Liver (tissue), 3 donors: Measurements from ENCODE around the gene RALGPS1.

ENCODE experiments used
- ATF3 ChIP-seq: IDR thresholded peaks from 2 replicates; pipeline ENCODE4 v1.6.1; 2016; ENCODE audit warnings: antibody characterized with exemption
- CTCF ChIP-seq: fragments of 150-350 bp; IDR thresholded peaks from 2 replicates; pipeline ENCODE4 v1.5.1; 2017; ENCODE audit warnings: improper control_type of control experiment, low read depth, low read length; ENCODE audit not compliant: missing input control
- EGR1 ChIP-seq, 2 donors: IDR thresholded peaks; 2 replicates each; pipeline ENCODE4 v1.6.1; 2016 to 2018; ENCODE audit warnings: antibody characterized with exemption in 2 of 2, low read depth in 2 of 2
- JUND ChIP-seq, 2 donors: IDR thresholded peaks; 2 replicates each; pipeline ENCODE4 v1.6.1; 2016; ENCODE audit warnings: antibody characterized with exemption in 2 of 2
- donor health status: healthy.
- donor health status: healthy.

- no peak for TF ChIP-seq CTCF
- no peak for TF ChIP-seq EGR1 (IDR thresholded peaks at IDR 0.05; ENCODE audit: low read depth in 2 of 2)
- no peak for TF ChIP-seq ATF3
- no peak for TF ChIP-seq JUND (IDR thresholded peaks at IDR 0.05)
Observed at GRCh38 chr9:127058645-127059021, 144.1 kb downstream of the RALGPS1 start.
